OCI-LY3 (cell line): ENCODE data around the gene MACROD2.

Experiments used
- EZH2phosphoT487 ChIP-seq: fragments of 200-600 bp; shearing (Covaris generic); IDR thresholded peaks from 2 replicates; pipeline ENCODE4 v1.6.1; 2018; ENCODE audit warnings: antibody characterized with exemption, mixed run types, low read depth
- TF ChIP-seq, protein P1 (sequence below): fragments of 200-600, 300-600 bp; sonication (generic); IDR thresholded peaks from 2 replicates; pipeline ENCODE4 v1.5.1; 2014; ENCODE audit warnings: antibody characterized with exemption, low read length, low read depth

DNA sequence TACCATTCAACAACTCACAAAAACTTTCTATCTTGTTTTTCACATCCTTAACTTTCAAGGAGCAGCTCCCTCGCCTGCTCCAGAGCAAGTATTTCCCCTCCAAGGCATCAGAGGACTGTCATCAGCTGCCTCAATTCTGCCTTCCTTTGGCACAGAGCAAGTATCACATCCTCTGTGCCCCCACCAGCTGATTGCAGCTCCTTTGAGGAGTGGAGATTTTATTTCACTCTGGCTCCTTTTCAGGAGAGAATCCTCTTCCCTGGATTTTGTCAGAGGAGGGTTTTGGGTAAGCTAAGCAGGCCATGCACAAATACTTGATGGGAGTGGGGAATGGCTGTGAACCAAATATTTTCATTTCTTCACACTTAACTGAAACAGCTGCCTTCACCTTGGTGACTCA lies 952.6 kb downstream of the MACROD2 start:
- TF ChIP-seq, protein P1, sequence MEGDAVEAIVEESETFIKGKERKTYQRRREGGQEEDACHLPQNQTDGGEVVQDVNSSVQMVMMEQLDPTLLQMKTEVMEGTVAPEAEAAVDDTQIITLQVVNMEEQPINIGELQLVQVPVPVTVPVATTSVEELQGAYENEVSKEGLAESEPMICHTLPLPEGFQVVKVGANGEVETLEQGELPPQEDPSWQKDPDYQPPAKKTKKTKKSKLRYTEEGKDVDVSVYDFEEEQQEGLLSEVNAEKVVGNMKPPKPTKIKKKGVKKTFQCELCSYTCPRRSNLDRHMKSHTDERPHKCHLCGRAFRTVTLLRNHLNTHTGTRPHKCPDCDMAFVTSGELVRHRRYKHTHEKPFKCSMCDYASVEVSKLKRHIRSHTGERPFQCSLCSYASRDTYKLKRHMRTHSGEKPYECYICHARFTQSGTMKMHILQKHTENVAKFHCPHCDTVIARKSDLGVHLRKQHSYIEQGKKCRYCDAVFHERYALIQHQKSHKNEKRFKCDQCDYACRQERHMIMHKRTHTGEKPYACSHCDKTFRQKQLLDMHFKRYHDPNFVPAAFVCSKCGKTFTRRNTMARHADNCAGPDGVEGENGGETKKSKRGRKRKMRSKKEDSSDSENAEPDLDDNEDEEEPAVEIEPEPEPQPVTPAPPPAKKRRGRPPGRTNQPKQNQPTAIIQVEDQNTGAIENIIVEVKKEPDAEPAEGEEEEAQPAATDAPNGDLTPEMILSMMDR: no peak
- no peak for TF ChIP-seq EZH2phosphoT487
